ENCODE measurements around the gene AP1B1. TPM values are rescaled to one million over a fixed set of nuclear protein-coding genes. Genes with fewer than 3 reads are reported as not detected.
"Not testable (repeated sequence)": the region's sequence is repeated elsewhere in the genome, so short reads cannot be mapped to it uniquely, and the experiment has no call there.

Gene AP1B1
- polyA plus RNA-seq, 2 of the 4 experiments (the other 2 are of a cell fraction) = 22.5 to 27.0 TPM

DNA sequence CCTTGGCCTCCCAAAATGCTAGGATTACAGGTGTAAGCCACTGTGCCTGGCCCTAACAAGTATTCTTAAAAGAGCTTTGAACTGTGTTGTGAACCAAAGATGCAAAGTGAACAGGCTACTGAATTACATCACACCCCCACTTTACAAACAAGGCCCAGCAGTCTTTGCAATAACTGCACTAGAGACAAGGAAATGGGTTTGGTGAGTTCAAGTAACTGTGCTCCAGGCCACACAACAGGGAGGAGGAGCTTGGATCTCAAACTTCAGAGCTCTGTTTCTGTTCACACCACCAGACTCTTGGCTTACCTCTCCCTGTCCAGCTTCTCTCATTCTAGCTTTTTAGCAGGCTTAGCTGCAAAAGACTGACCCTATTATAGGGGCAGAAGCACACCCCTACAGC, 42.4 kb downstream of the AP1B1 start:
- no peak for DNase-seq (ENCODE audit: low read depth in 1 of 2, low spot score in 1 of 2)
- no peak overlapping the region for H3K4me3 ChIP-seq
- no peak for ATAC-seq
- CTCF ChIA-PET = interaction anchor here (0.7 to 5.7 kb wide), 2 partner anchors 13 to 40 kb away, joined by 3 to 33 read pairs; partner anchors contain the start of gene GAS2L1
- TF ChIP-seq ZFP36 (IDR thresholded peaks at IDR 0.05; ENCODE audit: borderline replicate concordance, partially characterized antibody) = no peak
- TF ChIP-seq RAD21 (conservative IDR thresholded peaks at IDR 0.05 in 1 of 2, IDR thresholded peaks at IDR 0.05 in 1 of 2) = no peak
- TF ChIP-seq FOSL2 (IDR thresholded peaks at IDR 0.05) = no peak
- TF ChIP-seq FOSL2 (CRISPR knock-in tag; IDR thresholded peaks at IDR 0.05) = no peak
- TF ChIP-seq PHF8 (IDR thresholded peaks at IDR 0.05; ENCODE audit: borderline replicate concordance, low read depth) = no peak
- TF ChIP-seq, protein P1, sequence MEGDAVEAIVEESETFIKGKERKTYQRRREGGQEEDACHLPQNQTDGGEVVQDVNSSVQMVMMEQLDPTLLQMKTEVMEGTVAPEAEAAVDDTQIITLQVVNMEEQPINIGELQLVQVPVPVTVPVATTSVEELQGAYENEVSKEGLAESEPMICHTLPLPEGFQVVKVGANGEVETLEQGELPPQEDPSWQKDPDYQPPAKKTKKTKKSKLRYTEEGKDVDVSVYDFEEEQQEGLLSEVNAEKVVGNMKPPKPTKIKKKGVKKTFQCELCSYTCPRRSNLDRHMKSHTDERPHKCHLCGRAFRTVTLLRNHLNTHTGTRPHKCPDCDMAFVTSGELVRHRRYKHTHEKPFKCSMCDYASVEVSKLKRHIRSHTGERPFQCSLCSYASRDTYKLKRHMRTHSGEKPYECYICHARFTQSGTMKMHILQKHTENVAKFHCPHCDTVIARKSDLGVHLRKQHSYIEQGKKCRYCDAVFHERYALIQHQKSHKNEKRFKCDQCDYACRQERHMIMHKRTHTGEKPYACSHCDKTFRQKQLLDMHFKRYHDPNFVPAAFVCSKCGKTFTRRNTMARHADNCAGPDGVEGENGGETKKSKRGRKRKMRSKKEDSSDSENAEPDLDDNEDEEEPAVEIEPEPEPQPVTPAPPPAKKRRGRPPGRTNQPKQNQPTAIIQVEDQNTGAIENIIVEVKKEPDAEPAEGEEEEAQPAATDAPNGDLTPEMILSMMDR (IDR thresholded peaks at IDR 0.05) = no peak
- TF ChIP-seq SMC3 (IDR thresholded peaks at IDR 0.05) = no peak
- TF ChIP-seq NR3C1 (IDR thresholded peaks at IDR 0.05) = no peak
- H3K27ac ChIP-seq = no peak overlapping the region
- no peak for FAIRE-seq
- H3K9me3 ChIP-seq = no peaks in the 10 kb centered on the region
- no peak overlapping the region for H3K4me2 ChIP-seq
- H3K4me1 ChIP-seq = peaks cover 8% of the 10 kb centered on the region; the same call in 1 of the 3 replicates
- POLR2A ChIA-PET = no interaction called here

DNA sequence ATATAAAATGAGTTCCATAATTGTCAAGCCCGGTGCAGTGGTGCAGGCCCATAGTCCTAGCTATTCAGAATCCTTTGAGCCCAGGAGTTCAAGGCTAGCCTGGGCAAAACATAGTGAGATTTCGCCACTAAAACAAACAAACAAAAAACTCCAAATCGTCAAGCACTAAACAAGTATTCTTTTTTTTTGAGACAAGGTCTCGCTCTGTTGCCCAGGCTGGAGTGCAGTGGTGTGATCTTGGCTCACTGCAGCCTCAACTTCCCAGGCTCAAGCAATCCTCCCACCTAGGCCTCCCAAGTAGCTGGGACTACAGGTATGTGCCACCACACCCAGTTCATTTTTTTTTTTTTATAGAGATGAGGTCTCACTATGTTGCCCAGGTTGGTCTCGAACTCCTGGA, 43.5 kb downstream of the AP1B1 start:
- CTCF ChIA-PET = interaction anchor here (0.9 to 1.2 kb wide), 2 partner anchors 56 to 126 kb away, joined by 3 read pairs; no protein-coding TSS in a partner anchor
- H3K4me3 ChIP-seq; H3K4me1 ChIP-seq; FAIRE-seq; H3K9me3 ChIP-seq; ATAC-seq; H3K4me2 ChIP-seq; DNase-seq (ENCODE audit: low read depth in 1 of 2, low spot score in 1 of 2); H3K27ac ChIP-seq; POLR2A ChIA-PET: not testable (repeated sequence)
- 86% methylated on average over 5 of the region's 5 CpGs for WGBS (ENCODE audit: missing lambda C conversion rate)

DNA sequence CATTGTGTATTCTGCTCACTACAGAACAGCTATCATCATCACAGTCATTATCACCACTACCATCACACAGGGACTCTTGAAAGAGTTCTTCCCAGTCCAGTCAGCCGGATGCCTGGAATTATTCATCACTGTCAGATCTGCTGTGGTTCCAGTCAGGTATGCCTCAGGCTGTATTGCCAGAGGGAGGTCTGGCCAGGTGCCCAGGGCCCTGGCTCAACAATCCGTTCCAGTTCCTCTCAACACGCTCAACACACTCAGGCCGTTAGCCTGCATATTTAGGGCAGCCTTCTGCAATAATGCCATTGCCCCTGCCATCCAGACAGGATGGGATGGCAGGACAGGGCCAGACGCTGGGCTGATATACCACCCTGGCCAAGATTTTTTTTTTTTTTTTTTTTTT, 44.2 kb downstream of the AP1B1 start:
- H3K4me2 ChIP-seq = no peak overlapping the region
- WGBS (ENCODE audit: missing lambda C conversion rate) = 68% methylated on average over 5 of the region's 5 CpGs
- POLR2A ChIA-PET = interaction anchor here (0.7 kb wide), 1 partner anchor 37 kb away, joined by 6 read pairs; no protein-coding TSS in a partner anchor
- FAIRE-seq (no peak), ATAC-seq (peak; percentile 65 to 70; a peak in 5 of 6 replicates), DNase-seq (ENCODE audit: low read depth in 1 of 2, low spot score in 1 of 2) (peak; percentile 28 to 31)
- H3K9me3 ChIP-seq = no peaks in the 10 kb centered on the region
- no peak overlapping the region for H3K4me3 ChIP-seq
- CTCF ChIA-PET = interaction anchor here (0.6 to 1.7 kb wide), 4 partner anchors 15 to 494 kb away, joined by 3 to 4 read pairs (median 4); partner anchors contain the start of gene ASCC2
- TF ChIP-seq SREBF2 (IDR thresholded peaks at IDR 0.05) (no peak), PHF8 (IDR thresholded peaks at IDR 0.05; ENCODE audit: borderline replicate concordance, low read depth) (no peak), POLR2A (IDR thresholded peaks at IDR 0.05; ENCODE audit: low read length) (no peak), HEYL (CRISPR knock-in tag; IDR thresholded peaks at IDR 0.05) (no peak), ZNF302 (CRISPR knock-in tag; IDR thresholded peaks at IDR 0.05) (no peak), ZC3H11A (IDR thresholded peaks at IDR 0.05) (no peak), HDAC2 (IDR thresholded peaks at IDR 0.05) (no peak), CBX2 (IDR thresholded peaks at IDR 0.05; ENCODE audit: borderline replicate concordance, low read depth) (no peak), POLR2AphosphoS2 (conservative IDR thresholded peaks at IDR 0.05; ENCODE audit: low read length) (no peak), HOXA7 (CRISPR knock-in tag; IDR thresholded peaks at IDR 0.05) (no peak), JUNB (IDR thresholded peaks at IDR 0.05) (no peak), BHLHE40 (IDR thresholded peaks at IDR 0.05; ENCODE audit: low read depth, low read length) (no peak), MAFK (IDR thresholded peaks at IDR 0.05; ENCODE audit: partially characterized antibody) (no peak)
- TF ChIP-seq, protein P2, sequence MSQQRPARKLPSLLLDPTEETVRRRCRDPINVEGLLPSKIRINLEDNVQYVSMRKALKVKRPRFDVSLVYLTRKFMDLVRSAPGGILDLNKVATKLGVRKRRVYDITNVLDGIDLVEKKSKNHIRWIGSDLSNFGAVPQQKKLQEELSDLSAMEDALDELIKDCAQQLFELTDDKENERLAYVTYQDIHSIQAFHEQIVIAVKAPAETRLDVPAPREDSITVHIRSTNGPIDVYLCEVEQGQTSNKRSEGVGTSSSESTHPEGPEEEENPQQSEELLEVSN (IDR thresholded peaks at IDR 0.05; ENCODE audit: borderline replicate concordance, low read depth) = no peak
- TF ChIP-seq, protein P3, sequence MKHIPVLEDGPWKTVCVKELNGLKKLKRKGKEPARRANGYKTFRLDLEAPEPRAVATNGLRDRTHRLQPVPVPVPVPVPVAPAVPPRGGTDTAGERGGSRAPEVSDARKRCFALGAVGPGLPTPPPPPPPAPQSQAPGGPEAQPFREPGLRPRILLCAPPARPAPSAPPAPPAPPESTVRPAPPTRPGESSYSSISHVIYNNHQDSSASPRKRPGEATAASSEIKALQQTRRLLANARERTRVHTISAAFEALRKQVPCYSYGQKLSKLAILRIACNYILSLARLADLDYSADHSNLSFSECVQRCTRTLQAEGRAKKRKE (CRISPR knock-in tag; IDR thresholded peaks at IDR 0.05; ENCODE audit: low read depth) = no peak
- H3K4me1 ChIP-seq = peaks cover 8% of the 10 kb centered on the region; the same call in 1 of the 3 replicates
- no peak overlapping the region for H3K27ac ChIP-seq

Measured in A549 (cell line).